ENCODE data around the gene TBPL1.
A peak's percentile ranks its signal among the peaks of the same experiment; 100 is the strongest.
"Not testable (repeated sequence)": the region's sequence is repeated elsewhere in the genome, so short reads cannot be mapped to it uniquely, and the experiment has no call there.

The TBPL1 gene

GRCh38 chr6:133972388-133972787 lies 19.4 kb downstream of the TBPL1 start:
- no peaks in the 10 kb centered on the region for H3K27me3 Mint-ChIP-seq
- no peaks in the 10 kb centered on the region for H3K9me3 Mint-ChIP-seq
- H3K27ac Mint-ChIP-seq: no peak overlapping the region
- ATAC-seq (replicated peaks) (no peak), DNase-seq (no peak)
- H3K4me3 Mint-ChIP-seq: no peak overlapping the region
- H3K4me1 Mint-ChIP-seq (ENCODE audit: low read depth in 2 of 2): peaks cover 15 to 38% of the 10 kb centered on the region in 2 donors
- peaks cover 8% of the 10 kb centered on the region for H3K36me3 Mint-ChIP-seq (ENCODE audit: insufficient read depth)

GRCh38 chr6:133973109-133973971 lies 20.3 kb downstream of the TBPL1 start:
- no peaks in the 10 kb centered on the region for H3K27me3 Mint-ChIP-seq
- no peak overlapping the region for H3K4me3 Mint-ChIP-seq
- H3K4me1 Mint-ChIP-seq (ENCODE audit: low read depth in 2 of 2): peaks cover 18 to 44% of the 10 kb centered on the region in 2 donors
- no peak overlapping the region for H3K27ac Mint-ChIP-seq
- DNase-seq (no peak), ATAC-seq (replicated peaks) (peak; percentile 71)
- no peaks in the 10 kb centered on the region for H3K9me3 Mint-ChIP-seq
- peaks cover 4% of the 10 kb centered on the region for H3K36me3 Mint-ChIP-seq (ENCODE audit: insufficient read depth)

- DNase-seq (no peak), ATAC-seq (replicated peaks) (no peak)
- Mint-ChIP-seq H3K4me1 (ENCODE audit: low read depth in 2 of 2) (peaks cover 12 to 35% of the 10 kb centered on the region in 2 donors), H3K27me3 (no peaks in the 10 kb centered on the region), H3K9me3 (no peaks in the 10 kb centered on the region), H3K36me3 (ENCODE audit: insufficient read depth) (peaks cover 14% of the 10 kb centered on the region), H3K4me3 (no peak overlapping the region), H3K27ac (peak overlapping the region; percentile 4 to 65)
Measured at GRCh38 chr6:133977983-133978895, 25.2 kb downstream of the TBPL1 start.

GRCh38 chr6:133978896-133979240 lies 25.8 kb downstream of the TBPL1 start:
- Mint-ChIP-seq H3K27ac (no peak overlapping the region), H3K27me3 (no peaks in the 10 kb centered on the region), H3K9me3 (no peaks in the 10 kb centered on the region), H3K36me3 (ENCODE audit: insufficient read depth) (peaks cover 14% of the 10 kb centered on the region), H3K4me3 (no peak overlapping the region), H3K4me1 (ENCODE audit: low read depth in 2 of 2) (peaks cover 11 to 35% of the 10 kb centered on the region in 2 donors)
- ATAC-seq (replicated peaks) (no peak), DNase-seq (no peak)

- not testable (repeated sequence) for DNase-seq; H3K9me3 Mint-ChIP-seq; H3K27me3 Mint-ChIP-seq; ATAC-seq (replicated peaks); H3K4me3 Mint-ChIP-seq
- Mint-ChIP-seq H3K4me1 (ENCODE audit: low read depth in 2 of 2) (peaks cover 11 to 35% of the 10 kb centered on the region in 2 donors), H3K36me3 (ENCODE audit: insufficient read depth) (peaks cover 19% of the 10 kb centered on the region), H3K27ac (peak overlapping the region in 1 of 2 donors; percentile 31)
Measured at GRCh38 chr6:133979269-133979963, 26.4 kb downstream of the TBPL1 start.

- Mint-ChIP-seq H3K9me3 (no peaks in the 10 kb centered on the region), H3K36me3 (ENCODE audit: insufficient read depth) (peaks cover 24% of the 10 kb centered on the region), H3K27ac (no peak overlapping the region), H3K4me1 (ENCODE audit: low read depth in 2 of 2) (peaks cover 14 to 35% of the 10 kb centered on the region in 2 donors), H3K27me3 (no peaks in the 10 kb centered on the region), H3K4me3 (no peak overlapping the region)
- DNase-seq (no peak), ATAC-seq (replicated peaks) (no peak)
Measured at GRCh38 chr6:133980168-133980567, 27.1 kb downstream of the TBPL1 start.

GRCh38 chr6:133983099-133983939 lies 30.3 kb downstream of the TBPL1 start:
- Mint-ChIP-seq H3K27ac (peak overlapping the region in 1 of 2 donors; percentile 5), H3K36me3 (ENCODE audit: insufficient read depth) (peaks cover 47% of the 10 kb centered on the region), H3K4me3 (peak overlapping the region in 1 of 2 donors; percentile 0)

GRCh38 chr6:133985970-133986369 lies 32.9 kb downstream of the TBPL1 start:
- Mint-ChIP-seq H3K36me3 (ENCODE audit: insufficient read depth) (peaks cover 40% of the 10 kb centered on the region), H3K9me3 (no peaks in the 10 kb centered on the region), H3K27ac (peak overlapping the region in 1 of 2 donors; percentile 24), H3K27me3 (no peaks in the 10 kb centered on the region), H3K4me3 (peak overlapping the region in 1 of 2 donors; percentile 6), H3K4me1 (ENCODE audit: low read depth in 2 of 2) (peaks cover 15 to 27% of the 10 kb centered on the region in 2 donors)
- ATAC-seq (replicated peaks) (no peak), DNase-seq (no peak)

More at GRCh38 chr6:133983099-133983939, 30.3 kb downstream of the TBPL1 start:
- no peaks in the 10 kb centered on the region for H3K9me3 Mint-ChIP-seq
- peaks cover 17 to 36% of the 10 kb centered on the region in 2 donors for H3K4me1 Mint-ChIP-seq (ENCODE audit: low read depth in 2 of 2)
- peak; percentile 5 to 20 (median 12) for DNase-seq
- ATAC-seq (replicated peaks): peak; percentile 96
- H3K27me3 Mint-ChIP-seq: no peaks in the 10 kb centered on the region

GRCh38 chr6:133986942-133987341 lies 33.9 kb downstream of the TBPL1 start:
- DNase-seq (no peak), ATAC-seq (replicated peaks) (no peak)
- Mint-ChIP-seq H3K27ac (no peak overlapping the region), H3K4me3 (no peak overlapping the region), H3K27me3 (no peaks in the 10 kb centered on the region), H3K9me3 (no peaks in the 10 kb centered on the region), H3K4me1 (ENCODE audit: low read depth in 2 of 2) (peaks cover 15 to 23% of the 10 kb centered on the region in 2 donors), H3K36me3 (ENCODE audit: insufficient read depth) (peaks cover 37% of the 10 kb centered on the region)

- Mint-ChIP-seq H3K27ac (peak overlapping the region in 1 of 2 donors; percentile 9), H3K4me3 (no peak overlapping the region), H3K9me3 (no peaks in the 10 kb centered on the region), H3K27me3 (no peaks in the 10 kb centered on the region), H3K36me3 (ENCODE audit: insufficient read depth) (peaks cover 27% of the 10 kb centered on the region), H3K4me1 (ENCODE audit: low read depth in 2 of 2) (peaks cover 9 to 11% of the 10 kb centered on the region in 2 donors)
- DNase-seq (no peak), ATAC-seq (replicated peaks) (no peak)
Measured at GRCh38 chr6:133989525-133989924, 36.5 kb downstream of the TBPL1 start.

- no peaks in the 10 kb centered on the region for H3K9me3 Mint-ChIP-seq
- H3K27ac Mint-ChIP-seq: no peak overlapping the region
- DNase-seq (no peak), ATAC-seq (replicated peaks) (no peak)
- H3K36me3 Mint-ChIP-seq (ENCODE audit: insufficient read depth): peaks cover 22% of the 10 kb centered on the region
- H3K27me3 Mint-ChIP-seq: no peaks in the 10 kb centered on the region
- no peak overlapping the region for H3K4me3 Mint-ChIP-seq
- H3K4me1 Mint-ChIP-seq (ENCODE audit: low read depth in 2 of 2): peaks cover 6 to 11% of the 10 kb centered on the region in 2 donors
Measured at GRCh38 chr6:133990321-133990720, 37.3 kb downstream of the TBPL1 start.

GRCh38 chr6:133991096-133991593 lies 38.1 kb downstream of the TBPL1 start:
- no peak for DNase-seq
- Mint-ChIP-seq H3K9me3 (no peaks in the 10 kb centered on the region), H3K27ac (no peak overlapping the region), H3K36me3 (ENCODE audit: insufficient read depth) (peaks cover 13% of the 10 kb centered on the region), H3K4me3 (no peak overlapping the region), H3K4me1 (ENCODE audit: low read depth in 2 of 2) (peaks cover 0 to 3% of the 10 kb centered on the region in 2 donors), H3K27me3 (no peaks in the 10 kb centered on the region)
- ATAC-seq (replicated peaks): no peak

Data from effector memory CD8-positive, alpha-beta T cell (primary cell).